Measurements from ENCODE around the gene MYCBPAP. TPM values are rescaled to one million over a fixed set of nuclear protein-coding genes. Genes with fewer than 3 reads are reported as not detected.

MYCBPAP gene
- total and polyA plus RNA-seq, 2 donors (not counting 1 experiment from before 2014, with no cell fraction given): 0.16 to 3.0 TPM

- DNase-seq (ENCODE audit: low read depth in 2 of 2): no peak
- no peak overlapping the region for H3K27ac ChIP-seq (ENCODE audit: insufficient read depth, low read length)
- H4K20me1 ChIP-seq (ENCODE audit: control insufficient read depth, extremely low read depth, insufficient read depth, low read length): no peaks in the 10 kb centered on the region
- H3K79me2 ChIP-seq (ENCODE audit: control insufficient read depth, insufficient read depth, low read length): no peaks in the 10 kb centered on the region
- H3K4me2 ChIP-seq (ENCODE audit: extremely low read depth, insufficient read depth, low read length): no peak overlapping the region
- no peak overlapping the region for H2AFZ ChIP-seq (ENCODE audit: low read length)
- peaks cover 20% of the 10 kb centered on the region for H3K27me3 ChIP-seq (ENCODE audit: control insufficient read depth, insufficient read depth, low read length)
- no peak overlapping the region for H3K4me3 ChIP-seq (replicated peaks in 1 of 4; ENCODE audit: control extremely low read depth in 1 of 4, insufficient read depth in 1 of 4, low read depth in 3 of 4, low read length in 4 of 4)
- H3K4me1 ChIP-seq (ENCODE audit: control insufficient read depth, extremely low read depth, insufficient read depth, low read length): no peaks in the 10 kb centered on the region
- no peak overlapping the region for H3K9ac ChIP-seq (ENCODE audit: insufficient read depth, low read length)
- H3K36me3 ChIP-seq (ENCODE audit: control insufficient read depth, insufficient read depth, low read length): no peaks in the 10 kb centered on the region
- no peaks in the 10 kb centered on the region for H3K9me3 ChIP-seq (ENCODE audit: control insufficient read depth, insufficient read depth, low read depth, low read length)
- TF ChIP-seq EZH2 (IDR thresholded peaks at IDR 0.05; ENCODE audit: low read length, missing control alignments) (no peak), CTCF (conservative IDR thresholded peaks at IDR 0.05 in 1 of 2, IDR thresholded peaks at IDR 0.05 in 1 of 2; ENCODE audit: low read depth in 1 of 2, low read length in 2 of 2) (no peak)
These were observed 41.0 kb upstream of the MYCBPAP start for GRCh38 chr17:50467114-50467854.

DNA sequence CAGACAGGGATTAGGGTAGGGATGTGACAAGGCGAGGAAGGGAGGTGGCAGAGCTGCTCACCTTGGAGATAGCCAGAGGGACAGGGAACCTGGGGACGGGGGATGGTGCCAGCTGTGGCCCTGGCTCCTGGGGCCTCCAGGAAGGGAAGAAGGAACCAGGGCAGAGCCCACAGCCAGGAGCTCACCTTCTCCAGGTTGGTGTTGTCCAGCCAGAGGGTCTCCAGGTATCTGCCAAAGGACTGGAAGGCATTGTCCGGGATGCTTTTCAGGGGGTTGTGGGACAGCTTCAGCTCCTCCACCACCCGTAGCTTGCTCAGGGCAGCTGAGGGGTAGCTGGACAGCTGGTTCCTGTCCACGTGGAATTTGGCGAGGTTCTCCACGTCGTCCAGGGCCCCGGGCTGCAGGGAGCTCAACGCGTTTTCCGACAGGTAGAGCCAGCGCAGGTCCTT is 40.4 kb upstream of the MYCBPAP start:
- Histone ChIP-seq H3K9ac (ENCODE audit: insufficient read depth, low read length) (no peak overlapping the region), H3K27me3 (ENCODE audit: control insufficient read depth, insufficient read depth, low read length) (peaks cover 20% of the 10 kb centered on the region), H3K79me2 (ENCODE audit: control insufficient read depth, insufficient read depth, low read length) (no peaks in the 10 kb centered on the region), H2AFZ (ENCODE audit: low read length) (no peak overlapping the region), H3K4me1 (ENCODE audit: control insufficient read depth, extremely low read depth, insufficient read depth, low read length) (no peaks in the 10 kb centered on the region), H3K27ac (ENCODE audit: insufficient read depth, low read length) (no peak overlapping the region), H4K20me1 (ENCODE audit: control insufficient read depth, extremely low read depth, insufficient read depth, low read length) (no peaks in the 10 kb centered on the region), H3K4me3 (replicated peaks in 1 of 4; ENCODE audit: control extremely low read depth in 1 of 4, insufficient read depth in 1 of 4, low read depth in 3 of 4, low read length in 4 of 4) (no peak overlapping the region), H3K4me2 (ENCODE audit: extremely low read depth, insufficient read depth, low read length) (no peak overlapping the region), H3K9me3 (ENCODE audit: control insufficient read depth, insufficient read depth, low read depth, low read length) (no peaks in the 10 kb centered on the region), H3K36me3 (ENCODE audit: control insufficient read depth, insufficient read depth, low read length) (no peaks in the 10 kb centered on the region)
- DNase-seq (ENCODE audit: low read depth in 2 of 2): no peak
- TF ChIP-seq EZH2 (IDR thresholded peaks at IDR 0.05; ENCODE audit: low read length, missing control alignments) (no peak), CTCF (conservative IDR thresholded peaks at IDR 0.05 in 1 of 2, IDR thresholded peaks at IDR 0.05 in 1 of 2; ENCODE audit: low read depth in 1 of 2, low read length in 2 of 2) (no peak)

DNA sequence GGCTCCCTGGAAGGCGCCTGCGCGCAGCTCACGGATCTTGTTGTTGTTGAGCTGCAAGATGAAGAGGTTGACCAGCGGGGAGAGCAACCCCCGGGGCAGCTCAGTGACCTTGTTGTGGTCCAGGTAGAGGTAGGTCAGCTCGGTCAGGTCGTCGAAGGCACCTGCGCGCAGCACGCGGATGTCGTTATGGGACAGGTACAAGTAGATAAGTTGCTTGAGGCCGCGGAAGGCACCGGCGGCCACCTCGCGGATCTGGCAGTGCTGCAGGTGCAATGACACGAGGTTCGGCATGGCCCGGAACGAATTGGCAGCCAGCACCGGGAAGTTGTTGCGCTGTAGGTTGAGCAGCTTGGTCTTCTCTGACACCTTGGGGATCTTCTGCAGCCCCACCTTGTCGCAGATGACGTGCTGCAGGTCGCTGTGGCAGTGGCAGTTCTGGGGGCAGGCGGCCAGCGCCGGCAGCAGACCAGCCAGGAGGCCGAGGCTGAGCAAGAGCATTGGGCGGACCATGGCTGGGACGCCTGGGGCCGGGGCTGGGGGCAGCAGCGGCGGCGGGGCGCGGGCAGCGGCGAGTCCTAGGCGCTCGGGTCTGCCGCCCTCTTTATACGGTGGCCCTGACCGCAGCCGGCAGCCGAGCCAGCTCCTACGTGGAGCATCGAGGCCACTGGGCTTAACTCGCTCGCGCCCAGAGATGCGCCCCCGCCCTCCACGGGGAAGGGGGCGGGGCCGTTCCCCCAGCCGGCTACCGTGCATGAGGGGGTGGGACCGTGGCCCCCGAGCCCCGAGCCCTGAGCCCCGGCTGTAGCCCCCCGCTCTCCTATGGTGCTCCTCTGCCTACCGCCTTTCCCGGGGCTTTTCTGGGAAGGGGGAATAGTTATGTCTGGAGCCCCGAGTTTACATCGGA is 39.7 kb upstream of the MYCBPAP start, which contains the start of gene CHAD:
Gene CHAD (minus strand): TSS at position 577 of the 904 bp plus-strand sequence. CDS start 67 bp downstream, at position 510.
- Histone ChIP-seq H3K27ac (ENCODE audit: insufficient read depth, low read length) (no peak within 1 kb of the TSS), H2AFZ (ENCODE audit: low read length) (no peak within 1 kb of the TSS), H3K4me1 (ENCODE audit: control insufficient read depth, extremely low read depth, insufficient read depth, low read length) (no peaks in the 10 kb centered on the region), H3K79me2 (ENCODE audit: control insufficient read depth, insufficient read depth, low read length) (no peaks in the 10 kb centered on the region), H3K9me3 (ENCODE audit: control insufficient read depth, insufficient read depth, low read depth, low read length) (no peaks in the 10 kb centered on the region), H3K36me3 (ENCODE audit: control insufficient read depth, insufficient read depth, low read length) (no peaks in the 10 kb centered on the region), H4K20me1 (ENCODE audit: control insufficient read depth, extremely low read depth, insufficient read depth, low read length) (no peaks in the 10 kb centered on the region), H3K4me2 (ENCODE audit: extremely low read depth, insufficient read depth, low read length) (peak within 1 kb of the TSS; percentile 64), H3K27me3 (ENCODE audit: control insufficient read depth, insufficient read depth, low read length) (peaks cover 20% of the 10 kb centered on the region), H3K4me3 (replicated peaks in 1 of 4; ENCODE audit: control extremely low read depth in 1 of 4, insufficient read depth in 1 of 4, low read depth in 3 of 4, low read length in 4 of 4) (peak within 1 kb of the TSS in 1 of 4 experiments; percentile 42), H3K9ac (ENCODE audit: insufficient read depth, low read length) (no peak within 1 kb of the TSS)
- DNase-seq (ENCODE audit: low read depth in 2 of 2): peak in 1 of 2 donors; percentile 31
- peak; percentile 80 for TF ChIP-seq EZH2 (IDR thresholded peaks at IDR 0.05; ENCODE audit: low read length, missing control alignments)
- TF ChIP-seq CTCF (conservative IDR thresholded peaks at IDR 0.05 in 1 of 2, IDR thresholded peaks at IDR 0.05 in 1 of 2; ENCODE audit: low read depth in 1 of 2, low read length in 2 of 2): no peak
